ENCODE data around the gene SRP54.

DNA sequence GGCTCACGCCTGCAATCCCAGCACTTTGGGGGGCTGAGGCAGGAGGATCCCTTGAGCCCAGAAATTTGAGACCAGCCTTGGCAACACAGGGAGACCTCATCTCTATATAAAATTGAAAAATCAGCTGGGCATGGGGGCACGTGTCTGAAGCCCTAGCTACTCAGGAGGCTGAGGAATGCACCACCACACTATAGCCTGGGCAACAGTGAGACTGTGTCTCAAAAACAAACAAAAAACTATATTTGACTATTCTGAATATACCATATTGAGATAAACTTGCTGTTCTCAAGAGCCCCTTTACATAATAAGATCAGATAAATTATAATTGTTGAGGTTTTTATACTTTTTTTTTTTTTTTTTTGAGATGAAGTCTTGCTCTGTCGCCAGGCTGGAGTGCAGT, 44.9 kb upstream of the SRP54 start:
- no peak for TF ChIP-seq HOXA7 (CRISPR knock-in tag; IDR thresholded peaks at IDR 0.05)
- TF ChIP-seq, protein P1, sequence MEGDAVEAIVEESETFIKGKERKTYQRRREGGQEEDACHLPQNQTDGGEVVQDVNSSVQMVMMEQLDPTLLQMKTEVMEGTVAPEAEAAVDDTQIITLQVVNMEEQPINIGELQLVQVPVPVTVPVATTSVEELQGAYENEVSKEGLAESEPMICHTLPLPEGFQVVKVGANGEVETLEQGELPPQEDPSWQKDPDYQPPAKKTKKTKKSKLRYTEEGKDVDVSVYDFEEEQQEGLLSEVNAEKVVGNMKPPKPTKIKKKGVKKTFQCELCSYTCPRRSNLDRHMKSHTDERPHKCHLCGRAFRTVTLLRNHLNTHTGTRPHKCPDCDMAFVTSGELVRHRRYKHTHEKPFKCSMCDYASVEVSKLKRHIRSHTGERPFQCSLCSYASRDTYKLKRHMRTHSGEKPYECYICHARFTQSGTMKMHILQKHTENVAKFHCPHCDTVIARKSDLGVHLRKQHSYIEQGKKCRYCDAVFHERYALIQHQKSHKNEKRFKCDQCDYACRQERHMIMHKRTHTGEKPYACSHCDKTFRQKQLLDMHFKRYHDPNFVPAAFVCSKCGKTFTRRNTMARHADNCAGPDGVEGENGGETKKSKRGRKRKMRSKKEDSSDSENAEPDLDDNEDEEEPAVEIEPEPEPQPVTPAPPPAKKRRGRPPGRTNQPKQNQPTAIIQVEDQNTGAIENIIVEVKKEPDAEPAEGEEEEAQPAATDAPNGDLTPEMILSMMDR (IDR thresholded peaks at IDR 0.05) = no peak
- TF ChIP-seq MAZ (IDR thresholded peaks at IDR 0.05; ENCODE audit: borderline replicate concordance, low read depth, low read length) = no peak
- TF ChIP-seq, protein P2, sequence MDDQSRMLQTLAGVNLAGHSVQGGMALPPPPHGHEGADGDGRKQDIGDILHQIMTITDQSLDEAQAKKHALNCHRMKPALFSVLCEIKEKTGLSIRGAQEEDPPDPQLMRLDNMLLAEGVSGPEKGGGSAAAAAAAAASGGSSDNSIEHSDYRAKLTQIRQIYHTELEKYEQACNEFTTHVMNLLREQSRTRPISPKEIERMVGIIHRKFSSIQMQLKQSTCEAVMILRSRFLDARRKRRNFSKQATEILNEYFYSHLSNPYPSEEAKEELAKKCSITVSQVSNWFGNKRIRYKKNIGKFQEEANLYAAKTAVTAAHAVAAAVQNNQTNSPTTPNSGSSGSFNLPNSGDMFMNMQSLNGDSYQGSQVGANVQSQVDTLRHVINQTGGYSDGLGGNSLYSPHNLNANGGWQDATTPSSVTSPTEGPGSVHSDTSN (IDR thresholded peaks at IDR 0.05) = no peak
- TF ChIP-seq, protein P3, sequence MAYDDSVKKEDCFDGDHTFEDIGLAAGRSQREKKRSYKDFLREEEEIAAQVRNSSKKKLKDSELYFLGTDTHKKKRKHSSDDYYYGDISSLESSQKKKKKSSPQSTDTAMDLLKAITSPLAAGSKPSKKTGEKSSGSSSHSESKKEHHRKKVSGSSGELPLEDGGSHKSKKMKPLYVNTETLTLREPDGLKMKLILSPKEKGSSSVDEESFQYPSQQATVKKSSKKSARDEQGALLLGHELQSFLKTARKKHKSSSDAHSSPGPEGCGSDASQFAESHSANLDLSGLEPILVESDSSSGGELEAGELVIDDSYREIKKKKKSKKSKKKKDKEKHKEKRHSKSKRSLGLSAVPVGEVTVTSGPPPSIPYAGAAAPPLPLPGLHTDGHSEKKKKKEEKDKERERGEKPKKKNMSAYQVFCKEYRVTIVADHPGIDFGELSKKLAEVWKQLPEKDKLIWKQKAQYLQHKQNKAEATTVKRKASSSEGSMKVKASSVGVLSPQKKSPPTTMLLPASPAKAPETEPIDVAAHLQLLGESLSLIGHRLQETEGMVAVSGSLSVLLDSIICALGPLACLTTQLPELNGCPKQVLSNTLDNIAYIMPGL (CRISPR knock-in tag; IDR thresholded peaks at IDR 0.05; ENCODE audit: borderline replicate concordance) = no peak
- no peak for TF ChIP-seq EP300 (IDR thresholded peaks at IDR 0.05)
- no peak for TF ChIP-seq RCOR1 (IDR thresholded peaks at IDR 0.05; ENCODE audit: low read depth, low read length)
- no peak for TF ChIP-seq KDM1A (IDR thresholded peaks at IDR 0.05; ENCODE audit: low read depth)

All from A549 (cell line).